Left ventricle myocardium inferior (tissue), 1 donor: Measurements from ENCODE around the gene TSPAN18. TPM values are rescaled to one million over a fixed set of nuclear protein-coding genes. Genes with fewer than 3 reads are reported as not detected.
A peak's percentile ranks its signal among the peaks of the same experiment; 100 is the strongest.

Experiments used
- DNase-seq: peaks from one replicate; pipeline ENCODE4 v3.0.0-alpha.2; 2020
- H3K27ac ChIP-seq: fragments of 200-600 bp; replicated peaks from 2 replicates; pipeline ENCODE4 v1.8.0; 2021
- H3K27me3 ChIP-seq: fragments of 200-600 bp; 2 replicates; pipeline ENCODE4 v1.8.0; 2021; ENCODE audit warnings: low read depth
- H3K36me3 ChIP-seq: fragments of 200-600 bp; 2 replicates; pipeline ENCODE4 v1.8.0; 2021
- H3K4me1 ChIP-seq: fragments of 200-600 bp; 2 replicates; pipeline ENCODE4 v1.8.0; 2021
- H3K4me3 ChIP-seq: fragments of 200-600 bp; 2 replicates; pipeline ENCODE4 v1.8.0; 2021; ENCODE audit warnings: mild to moderate bottlenecking, moderate library complexity
- H3K9me3 ChIP-seq: fragments of 200-600 bp; replicated peaks from 2 replicates; pipeline ENCODE4 v1.8.0; 2021
- CTCF ChIP-seq: fragments of 200-600 bp; IDR thresholded peaks from 2 replicates; pipeline ENCODE4 v1.8.0; 2021; ENCODE audit warnings: antibody characterized with exemption, mild to moderate bottlenecking, borderline replicate concordance
- intact Hi-C: fragments of 100-400 bp; cut with micrococcal nuclease; formaldehyde crosslinking; loops from one replicate; pipeline ENCODE4 v1.11.0; 2022
- total RNA-seq: library from RNA; stranded (reverse); fragmentation: NEBNext Ultra II Directional; extraction: Animal tissue kit (Norgen Biotek cat#: 25700); gene quantifications from one replicate; pipeline ENCODE4 v1.2.1, GENCODE V29; 2021
- donor health status: DM: no; HTN: yes; CAD: no; lungs with severe emphysema.

TSPAN18 gene
- total RNA-seq, 1 donor from 2014 or later: 129 TPM

- no peak for DNase-seq
- H3K4me1 ChIP-seq: peaks cover 38% of the 10 kb centered on the region
- no peaks in the 10 kb centered on the region for H3K27me3 ChIP-seq
- peaks cover 31% of the 10 kb centered on the region for H3K36me3 ChIP-seq
- peak overlapping the region; percentile 17 for H3K27ac ChIP-seq
- H3K4me3 ChIP-seq: no peak overlapping the region
- intact Hi-C loops: loop anchor here (5.0 kb wide), 1 partner anchor 366 kb away; no protein-coding TSS in a partner anchor
- no peak for TF ChIP-seq CTCF
- no peaks in the 10 kb centered on the region for H3K9me3 ChIP-seq
These were observed 199.3 kb downstream of the TSPAN18 start for GRCh38 chr11:44926036-44926435.

- Histone ChIP-seq H3K4me1 (peaks cover 38% of the 10 kb centered on the region), H3K27ac (no peak overlapping the region), H3K36me3 (peaks cover 21% of the 10 kb centered on the region), H3K9me3 (no peaks in the 10 kb centered on the region), H3K4me3 (no peak overlapping the region), H3K27me3 (no peaks in the 10 kb centered on the region)
- TF ChIP-seq CTCF: peak; percentile 86
- DNase-seq: peak; percentile 61
- intact Hi-C loops: loop anchor here (5.0 kb wide), 1 partner anchor 365 kb away; no protein-coding TSS in a partner anchor
These were observed 200.5 kb downstream of the TSPAN18 start for GRCh38 chr11:44927174-44927661.

- no peak for DNase-seq
- H3K27me3 ChIP-seq: no peaks in the 10 kb centered on the region
- peaks cover 38% of the 10 kb centered on the region for H3K4me1 ChIP-seq
- no peaks in the 10 kb centered on the region for H3K9me3 ChIP-seq
- H3K27ac ChIP-seq: no peak overlapping the region
- intact Hi-C loops: loop anchor here (5.0 kb wide), 1 partner anchor 364 kb away; no protein-coding TSS in a partner anchor
- peaks cover 13% of the 10 kb centered on the region for H3K36me3 ChIP-seq
- no peak for TF ChIP-seq CTCF
- H3K4me3 ChIP-seq: no peak overlapping the region
These were observed 201.4 kb downstream of the TSPAN18 start for GRCh38 chr11:44928144-44928543.

- H3K27me3 ChIP-seq: no peaks in the 10 kb centered on the region
- H3K4me3 ChIP-seq: no peak overlapping the region
- H3K36me3 ChIP-seq: peaks cover 10% of the 10 kb centered on the region
- no peak for DNase-seq
- no peak overlapping the region for H3K27ac ChIP-seq
- TF ChIP-seq CTCF: no peak
- H3K9me3 ChIP-seq: no peaks in the 10 kb centered on the region
- H3K4me1 ChIP-seq: peaks cover 38% of the 10 kb centered on the region
- intact Hi-C loops: loop anchor here (5.0 kb wide), 1 partner anchor 363 kb away; no protein-coding TSS in a partner anchor
These were observed 202.1 kb downstream of the TSPAN18 start for GRCh38 chr11:44928816-44929215.

- DNase-seq: no peak
- Histone ChIP-seq H3K36me3 (peaks cover 10% of the 10 kb centered on the region), H3K4me1 (peaks cover 27% of the 10 kb centered on the region), H3K27ac (no peak overlapping the region), H3K9me3 (no peaks in the 10 kb centered on the region), H3K4me3 (no peak overlapping the region), H3K27me3 (no peaks in the 10 kb centered on the region)
- intact Hi-C loops: no loop called here
- no peak for TF ChIP-seq CTCF
These were observed 204.0 kb downstream of the TSPAN18 start for GRCh38 chr11:44930588-44931302.
